NOMO-1 treated with DMSO at 0.1 percent for 48 hours (cell line): ENCODE data around the gene KCNB1.
A peak's percentile ranks its signal among the peaks of the same experiment; 100 is the strongest.

ENCODE experiments used
- DNase-seq: peaks from one replicate; lab custom pipeline; 2025; ENCODE audit not compliant: unreplicated experiment; lab: John Stamatoyannopoulos, UW

Gene KCNB1

GRCh38 chr20:49444553-49444990, 37.9 kb downstream of the KCNB1 start:
- no peak for DNase-seq

- no peak for DNase-seq
These were observed 45.4 kb downstream of the KCNB1 start for GRCh38 chr20:49437057-49437456.

- no peak for DNase-seq
These were observed 46.8 kb downstream of the KCNB1 start for GRCh38 chr20:49435639-49436038.

- no peak for DNase-seq
These were observed 49.1 kb downstream of the KCNB1 start for GRCh38 chr20:49433333-49433732.

GRCh38 chr20:49432550-49432949, 49.9 kb downstream of the KCNB1 start:
- no peak for DNase-seq

GRCh38 chr20:49431329-49431728, 51.1 kb downstream of the KCNB1 start:
- peak; percentile 47 for DNase-seq

GRCh38 chr20:49430320-49430719, 52.1 kb downstream of the KCNB1 start:
- no peak for DNase-seq

GRCh38 chr20:49427751-49428518, 54.5 kb downstream of the KCNB1 start:
- no peak for DNase-seq

GRCh38 chr20:49426873-49427272, 55.6 kb downstream of the KCNB1 start:
- DNase-seq, result no peak

GRCh38 chr20:49426395-49426794, 56.1 kb downstream of the KCNB1 start:
- no peak for DNase-seq

GRCh38 chr20:49424536-49424935, 57.9 kb downstream of the KCNB1 start:
- DNase-seq, result no peak

GRCh38 chr20:49422161-49422560, 60.3 kb downstream of the KCNB1 start:
- DNase-seq, result no peak

- no peak for DNase-seq
These were observed 61.6 kb downstream of the KCNB1 start for GRCh38 chr20:49420811-49421295.

- DNase-seq, result no peak
These were observed 62.2 kb downstream of the KCNB1 start for GRCh38 chr20:49420292-49420691.

GRCh38 chr20:49419785-49420184, 62.7 kb downstream of the KCNB1 start:
- DNase-seq, result no peak

- DNase-seq, result no peak
These were observed 63.7 kb downstream of the KCNB1 start for GRCh38 chr20:49418809-49419208.

- DNase-seq, result no peak
These were observed 64.5 kb downstream of the KCNB1 start for GRCh38 chr20:49417843-49418555.

GRCh38 chr20:49415668-49416044, 66.8 kb downstream of the KCNB1 start:
- no peak for DNase-seq

- peak; percentile 63 for DNase-seq
These were observed 67.3 kb downstream of the KCNB1 start for GRCh38 chr20:49415005-49415667.

GRCh38 chr20:49413677-49414076, 68.8 kb downstream of the KCNB1 start:
- DNase-seq, result no peak

- no peak for DNase-seq
These were observed 69.5 kb downstream of the KCNB1 start for GRCh38 chr20:49412953-49413352.

GRCh38 chr20:49412254-49412653, 70.2 kb downstream of the KCNB1 start:
- DNase-seq, result no peak
